AG09309 (cell line): ENCODE measurements around the gene ADPRHL1.

Experiments used
- DNase-seq: peaks from one replicate; pipeline ENCODE4 v3.0.0-alpha.2; 2010; ENCODE audit warnings: low read depth
- H3K4me3 ChIP-seq: 2 replicates; pipeline ENCODE4 v1.5.1; 2011; ENCODE audit warnings: mild to moderate bottlenecking, low read depth, low read length, moderate library complexity; ENCODE audit not compliant: control insufficient read depth
- CTCF ChIP-seq: IDR thresholded peaks from 2 replicates; pipeline ENCODE4 v1.5.1; 2011; ENCODE audit warnings: mild to moderate bottlenecking, low read depth, low read length, inconsistent platforms; ENCODE audit not compliant: insufficient read depth, control insufficient read depth; ENCODE audit errors: missing control alignments

ADPRHL1 gene

GRCh38 chr13:113417008-113417751, 36.1 kb downstream of the ADPRHL1 start:
- H3K4me3 ChIP-seq = no peak overlapping the region
- DNase-seq = no peak
- no peak for TF ChIP-seq CTCF

DNA sequence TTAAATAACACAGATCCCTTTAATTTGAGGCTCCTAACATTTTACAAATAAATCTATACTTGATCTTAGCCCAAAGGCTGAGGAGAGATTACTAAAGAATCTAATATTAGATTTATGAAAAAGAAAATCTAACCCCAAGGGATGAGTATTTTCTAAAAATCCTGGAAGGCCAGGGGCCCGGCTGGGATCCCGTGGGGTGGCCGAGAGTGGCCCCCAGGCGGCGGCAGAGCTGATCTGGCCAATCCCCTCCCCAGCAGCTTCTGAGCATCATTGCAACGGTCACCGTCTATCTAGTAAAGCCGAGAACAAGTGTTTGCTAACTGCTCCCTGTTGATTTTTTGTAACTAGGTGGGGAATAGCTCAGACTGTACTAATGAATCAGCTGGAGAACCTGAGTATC, 37.5 kb downstream of the ADPRHL1 start:
- no peak for DNase-seq
- TF ChIP-seq CTCF = no peak
- H3K4me3 ChIP-seq = no peak overlapping the region

GRCh38 chr13:113415032-113415431, 38.3 kb downstream of the ADPRHL1 start:
- DNase-seq = no peak
- TF ChIP-seq CTCF = no peak

DNA sequence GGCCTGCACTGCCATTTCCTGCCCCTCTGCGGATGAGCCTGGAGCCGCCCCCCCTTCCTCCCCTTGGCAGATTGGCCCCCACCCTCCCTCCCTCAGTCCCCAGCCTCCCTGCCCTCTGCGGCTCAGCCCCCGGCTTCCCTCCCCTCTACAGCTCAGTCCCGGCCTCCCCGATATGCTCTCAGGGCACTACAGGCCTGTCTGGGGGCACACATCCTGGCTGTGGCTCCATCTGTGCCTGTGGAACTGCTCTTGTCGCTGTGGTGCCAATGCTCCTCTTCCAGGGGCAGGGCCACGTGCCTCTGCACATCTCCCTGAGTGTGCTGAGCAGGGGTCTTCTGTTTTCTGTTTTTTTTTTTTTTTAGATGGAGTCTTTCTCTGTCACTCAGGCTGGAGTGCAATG, 39.0 kb downstream of the ADPRHL1 start:
- no peak overlapping the region for H3K4me3 ChIP-seq
- no peak for TF ChIP-seq CTCF
- no peak for DNase-seq

More at GRCh38 chr13:113415032-113415431, 38.3 kb downstream of the ADPRHL1 start:
- H3K4me3 ChIP-seq = no peak overlapping the region

GRCh38 chr13:113413898-113414282, 39.4 kb downstream of the ADPRHL1 start:
- no peak overlapping the region for H3K4me3 ChIP-seq

DNA sequence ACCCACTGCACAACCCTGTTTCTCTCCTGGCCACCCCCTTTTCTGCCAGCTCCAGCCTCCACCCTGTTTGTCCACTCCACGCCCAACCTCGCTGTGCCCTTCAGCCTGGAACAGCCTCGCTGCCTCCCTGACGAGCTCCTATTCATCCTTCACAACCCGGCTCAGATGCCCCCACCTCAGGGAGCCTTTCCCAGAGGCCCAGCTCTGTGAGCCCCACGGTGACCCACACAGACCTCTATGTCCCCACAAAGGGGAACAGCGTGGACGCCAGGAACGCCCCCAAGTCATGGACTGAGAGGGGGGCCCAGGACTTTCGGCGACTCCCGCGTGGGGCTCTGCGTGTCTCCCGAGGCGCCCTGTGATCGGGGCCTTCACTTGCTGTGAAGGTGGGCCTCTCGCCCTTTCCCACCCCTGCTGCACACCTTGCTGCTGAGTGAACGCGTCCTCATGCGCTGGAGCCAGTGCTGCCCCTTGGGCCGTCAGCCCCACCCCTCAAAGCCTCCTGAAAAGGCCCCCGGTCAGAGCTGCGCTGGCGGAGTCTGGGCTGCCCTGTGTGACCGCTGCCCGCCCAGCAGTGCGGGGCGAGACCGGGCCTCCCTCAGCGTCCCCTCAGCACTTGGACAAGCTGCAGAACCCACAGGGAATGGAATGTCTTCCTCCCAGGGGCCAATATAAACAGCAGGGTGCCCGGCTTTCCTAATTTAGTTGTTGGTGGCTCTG, 40.0 kb downstream of the ADPRHL1 start:
- no peak for TF ChIP-seq CTCF
- no peak for DNase-seq
- H3K4me3 ChIP-seq = no peak overlapping the region

More at GRCh38 chr13:113413898-113414282, 39.4 kb downstream of the ADPRHL1 start:
- DNase-seq = no peak
- no peak for TF ChIP-seq CTCF
